MG63 (cell line): ENCODE measurements around the gene OR52B2. TPM values are rescaled to one million over a fixed set of nuclear protein-coding genes. Genes with fewer than 3 reads are reported as not detected.

Source experiments
- total RNA-seq: library from RNA; depleted of rRNA; stranded (reverse); fragments of >200 nt; shearing (Covaris generic); gene quantifications from 2 replicates; pipeline ENCODE4 v1.2.3, GENCODE V29; 2014; ENCODE audit warnings: low replicate concordance; rRNA removed

OR52B2 gene
- total RNA-seq, 1 experiment from 2014 or later: not detected

Other genes starting within 250 kb of the OR52B2 start
- not detected in 2 replicates for gene OR56A3, start 228.1 kb downstream of the OR52B2 start, total RNA-seq
- gene OR56A5, start 201.8 kb downstream of the OR52B2 start, total RNA-seq: not detected in 2 replicates
- not detected in 2 replicates for gene OR52L1, start 183.3 kb downstream of the OR52B2 start, total RNA-seq
- not detected in 2 replicates for gene OR56A4, start 163.4 kb downstream of the OR52B2 start, total RNA-seq
- gene OR56A1, start 139.6 kb downstream of the OR52B2 start, total RNA-seq: not detected in 2 replicates
- not detected in 2 replicates for gene OR56B4, start 62.6 kb downstream of the OR52B2 start, total RNA-seq
- not detected in 2 replicates for gene OR52W1, start 28.9 kb upstream of the OR52B2 start, total RNA-seq
- gene C11orf42, start 35.2 kb upstream of the OR52B2 start, total RNA-seq: not detected in 2 replicates
- gene FHIP1B, start 64.3 kb upstream of the OR52B2 start, total RNA-seq: 9.2 and 9.7 TPM in 2 replicates
- gene CNGA4, start 68.8 kb upstream of the OR52B2 start, total RNA-seq: not detected in 2 replicates
- gene CCKBR, start 89.5 kb upstream of the OR52B2 start, total RNA-seq: not detected in 2 replicates
- gene CAVIN3, start 150.2 kb upstream of the OR52B2 start, total RNA-seq: 159 and 168 TPM in 2 replicates
- gene SMPD1, start 220.1 kb upstream of the OR52B2 start, total RNA-seq: 13.1 and 17.7 TPM in 2 replicates
- 7.2 and 21.1 TPM in 2 replicates for gene APBB1, start 248.8 kb upstream of the OR52B2 start, total RNA-seq